ENCODE results near the gene SMCR8. TPM values are rescaled to one million over a fixed set of nuclear protein-coding genes. Genes with fewer than 3 reads are reported as not detected.

SMCR8 gene
- total and polyA plus RNA-seq, 2 of the 13 experiments (the other 11 are each of a cell fraction or from before 2014, with no cell fraction given), result 7.6 to 11.8 TPM

DNA sequence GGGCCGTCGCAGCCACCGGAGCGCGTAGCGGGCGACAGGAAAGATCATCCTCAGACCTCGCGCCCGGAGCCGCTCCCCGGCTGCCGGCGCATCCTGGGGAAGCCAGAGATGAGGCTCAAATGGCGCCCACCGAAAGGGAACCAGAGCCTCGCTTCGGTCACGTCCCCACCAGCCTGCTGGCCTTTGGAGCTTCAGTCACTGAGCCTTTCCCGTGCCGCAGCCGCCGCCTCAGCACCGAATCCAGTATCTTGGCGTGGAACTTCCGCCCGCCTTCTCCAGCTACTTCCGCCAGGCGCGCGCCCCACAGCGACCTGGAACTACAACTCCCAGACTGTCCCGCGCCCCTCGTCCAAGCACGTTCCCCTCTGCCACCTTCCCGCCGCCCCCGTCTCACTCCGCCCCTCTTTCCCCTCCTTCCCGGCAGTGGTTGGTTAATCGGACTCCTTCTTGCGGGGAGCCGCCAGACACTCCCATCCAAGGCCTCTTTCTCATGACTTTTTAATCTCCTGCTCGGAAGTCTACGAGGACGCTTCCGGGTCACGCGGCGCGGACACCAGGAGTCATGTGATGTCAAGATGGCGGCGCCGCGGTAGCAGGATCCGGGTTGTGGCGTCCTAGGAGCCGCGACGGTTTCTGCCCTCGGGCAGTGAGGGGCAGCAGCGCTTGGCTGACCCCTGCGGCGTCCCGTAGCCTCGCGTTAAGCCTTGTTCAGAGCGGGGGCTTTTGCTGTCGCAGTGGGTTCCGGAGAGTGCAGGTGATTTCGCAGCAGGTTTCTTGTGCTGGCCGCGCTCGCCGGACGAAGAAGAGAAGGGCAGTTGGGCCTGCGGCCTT, at the start of gene SMCR8, which contains the start of gene TOP3A (continued):
- TF ChIP-seq, protein P1, sequence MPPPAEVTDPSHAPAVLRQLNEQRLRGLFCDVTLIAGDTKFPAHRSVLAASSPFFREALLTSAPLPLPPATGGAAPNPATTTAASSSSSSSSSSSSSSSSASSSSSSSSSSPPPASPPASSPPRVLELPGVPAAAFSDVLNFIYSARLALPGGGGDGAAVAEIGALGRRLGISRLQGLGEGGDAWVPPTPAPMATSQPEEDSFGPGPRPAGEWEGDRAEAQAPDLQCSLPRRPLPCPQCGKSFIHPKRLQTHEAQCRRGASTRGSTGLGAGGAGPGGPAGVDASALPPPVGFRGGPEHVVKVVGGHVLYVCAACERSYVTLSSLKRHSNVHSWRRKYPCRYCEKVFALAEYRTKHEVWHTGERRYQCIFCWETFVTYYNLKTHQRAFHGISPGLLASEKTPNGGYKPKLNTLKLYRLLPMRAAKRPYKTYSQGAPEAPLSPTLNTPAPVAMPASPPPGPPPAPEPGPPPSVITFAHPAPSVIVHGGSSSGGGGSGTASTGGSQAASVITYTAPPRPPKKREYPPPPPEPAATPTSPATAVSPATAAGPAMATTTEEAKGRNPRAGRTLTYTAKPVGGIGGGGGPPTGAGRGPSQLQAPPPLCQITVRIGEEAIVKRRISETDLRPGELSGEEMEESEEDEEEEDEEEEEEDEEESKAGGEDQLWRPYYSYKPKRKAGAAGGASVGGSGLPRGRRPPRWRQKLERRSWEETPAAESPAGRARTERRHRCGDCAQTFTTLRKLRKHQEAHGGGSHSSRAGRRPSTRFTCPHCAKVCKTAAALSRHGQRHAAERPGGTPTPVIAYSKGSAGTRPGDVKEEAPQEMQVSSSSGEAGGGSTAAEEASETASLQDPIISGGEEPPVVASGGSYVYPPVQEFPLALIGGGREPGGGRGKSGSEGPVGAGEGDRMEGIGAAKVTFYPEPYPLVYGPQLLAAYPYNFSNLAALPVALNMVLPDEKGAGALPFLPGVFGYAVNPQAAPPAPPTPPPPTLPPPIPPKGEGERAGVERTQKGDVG (CRISPR knock-in tag; IDR thresholded peaks at IDR 0.05; ENCODE audit: borderline replicate concordance), result no peak
- no peak; the same call in 1 of the 2 replicates for TF ChIP-seq IRX3 (CRISPR knock-in tag; IDR thresholded peaks at IDR 0.05; ENCODE audit: borderline replicate concordance, low read depth)
- TF ChIP-seq ZNF441 (CRISPR knock-in tag; IDR thresholded peaks at IDR 0.05; ENCODE audit: borderline replicate concordance), result peak; percentile 54; the same call in 1 of the 2 replicates
- TF ChIP-seq NR2F1 (CRISPR knock-in tag; IDR thresholded peaks at IDR 0.05), result no peak
- TF ChIP-seq TAF15 (IDR thresholded peaks at IDR 0.05; ENCODE audit: low read depth, low read length, poor library complexity, severe bottlenecking), result peak; percentile 75
- 0 out of 2 replicates have a peak, but pooled peaks have one; percentile 18 for TF ChIP-seq ETV5 (CRISPR knock-in tag; IDR thresholded peaks at IDR 0.05; ENCODE audit: borderline replicate concordance)
- no peak; the same call in 1 of the 2 replicates for TF ChIP-seq ZNF136 (CRISPR knock-in tag; IDR thresholded peaks at IDR 0.05; ENCODE audit: low read depth)
- peak; percentile 91 for TF ChIP-seq SAP130 (CRISPR knock-in tag; IDR thresholded peaks at IDR 0.05; ENCODE audit: low read depth)
- TF ChIP-seq, protein P2, sequence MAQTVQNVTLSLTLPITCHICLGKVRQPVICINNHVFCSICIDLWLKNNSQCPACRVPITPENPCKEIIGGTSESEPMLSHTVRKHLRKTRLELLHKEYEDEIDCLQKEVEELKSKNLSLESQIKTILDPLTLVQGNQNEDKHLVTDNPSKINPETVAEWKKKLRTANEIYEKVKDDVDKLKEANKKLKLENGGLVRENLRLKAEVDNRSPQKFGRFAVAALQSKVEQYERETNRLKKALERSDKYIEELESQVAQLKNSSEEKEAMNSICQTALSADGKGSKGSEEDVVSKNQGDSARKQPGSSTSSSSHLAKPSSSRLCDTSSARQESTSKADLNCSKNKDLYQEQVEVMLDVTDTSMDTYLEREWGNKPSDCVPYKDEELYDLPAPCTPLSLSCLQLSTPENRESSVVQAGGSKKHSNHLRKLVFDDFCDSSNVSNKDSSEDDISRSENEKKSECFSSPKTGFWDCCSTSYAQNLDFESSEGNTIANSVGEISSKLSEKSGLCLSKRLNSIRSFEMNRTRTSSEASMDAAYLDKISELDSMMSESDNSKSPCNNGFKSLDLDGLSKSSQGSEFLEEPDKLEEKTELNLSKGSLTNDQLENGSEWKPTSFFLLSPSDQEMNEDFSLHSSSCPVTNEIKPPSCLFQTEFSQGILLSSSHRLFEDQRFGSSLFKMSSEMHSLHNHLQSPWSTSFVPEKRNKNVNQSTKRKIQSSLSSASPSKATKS (CRISPR knock-in tag; IDR thresholded peaks at IDR 0.05), result no peak
- peak; percentile 93 for TF ChIP-seq KDM5B (CRISPR knock-in tag; IDR thresholded peaks at IDR 0.05; ENCODE audit: borderline replicate concordance)
- peak; percentile 97 for TF ChIP-seq RAD51 (IDR thresholded peaks at IDR 0.05; ENCODE audit: borderline replicate concordance)
- no peak for TF ChIP-seq XRCC5 (optimal IDR thresholded peaks at IDR 0.05; ENCODE audit: low read length)
- TF ChIP-seq ZNF747 (CRISPR knock-in tag; IDR thresholded peaks at IDR 0.05; ENCODE audit: borderline replicate concordance), result peak; percentile 64; the same call in 1 of the 2 replicates
- TF ChIP-seq, protein P3, sequence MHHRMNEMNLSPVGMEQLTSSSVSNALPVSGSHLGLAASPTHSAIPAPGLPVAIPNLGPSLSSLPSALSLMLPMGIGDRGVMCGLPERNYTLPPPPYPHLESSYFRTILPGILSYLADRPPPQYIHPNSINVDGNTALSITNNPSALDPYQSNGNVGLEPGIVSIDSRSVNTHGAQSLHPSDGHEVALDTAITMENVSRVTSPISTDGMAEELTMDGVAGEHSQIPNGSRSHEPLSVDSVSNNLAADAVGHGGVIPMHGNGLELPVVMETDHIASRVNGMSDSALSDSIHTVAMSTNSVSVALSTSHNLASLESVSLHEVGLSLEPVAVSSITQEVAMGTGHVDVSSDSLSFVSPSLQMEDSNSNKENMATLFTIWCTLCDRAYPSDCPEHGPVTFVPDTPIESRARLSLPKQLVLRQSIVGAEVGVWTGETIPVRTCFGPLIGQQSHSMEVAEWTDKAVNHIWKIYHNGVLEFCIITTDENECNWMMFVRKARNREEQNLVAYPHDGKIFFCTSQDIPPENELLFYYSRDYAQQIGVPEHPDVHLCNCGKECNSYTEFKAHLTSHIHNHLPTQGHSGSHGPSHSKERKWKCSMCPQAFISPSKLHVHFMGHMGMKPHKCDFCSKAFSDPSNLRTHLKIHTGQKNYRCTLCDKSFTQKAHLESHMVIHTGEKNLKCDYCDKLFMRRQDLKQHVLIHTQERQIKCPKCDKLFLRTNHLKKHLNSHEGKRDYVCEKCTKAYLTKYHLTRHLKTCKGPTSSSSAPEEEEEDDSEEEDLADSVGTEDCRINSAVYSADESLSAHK (CRISPR knock-in tag; IDR thresholded peaks at IDR 0.05; ENCODE audit: borderline replicate concordance), result no peak
- TF ChIP-seq, protein P4, sequence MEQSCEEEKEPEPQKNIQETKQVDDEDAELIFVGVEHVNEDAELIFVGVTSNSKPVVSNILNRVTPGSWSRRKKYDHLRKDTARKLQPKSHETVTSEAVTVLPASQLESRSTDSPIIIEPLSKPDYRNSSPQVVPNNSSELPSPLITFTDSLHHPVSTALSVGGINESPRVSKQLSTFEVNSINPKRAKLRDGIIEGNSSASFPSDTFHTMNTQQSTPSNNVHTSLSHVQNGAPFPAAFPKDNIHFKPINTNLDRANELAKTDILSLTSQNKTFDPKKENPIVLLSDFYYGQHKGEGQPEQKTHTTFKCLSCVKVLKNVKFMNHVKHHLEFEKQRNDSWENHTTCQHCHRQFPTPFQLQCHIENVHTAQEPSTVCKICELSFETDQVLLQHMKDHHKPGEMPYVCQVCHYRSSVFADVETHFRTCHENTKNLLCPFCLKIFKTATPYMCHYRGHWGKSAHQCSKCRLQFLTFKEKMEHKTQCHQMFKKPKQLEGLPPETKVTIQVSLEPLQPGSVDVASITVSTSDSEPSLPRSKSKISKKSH (CRISPR knock-in tag; IDR thresholded peaks at IDR 0.05; ENCODE audit: borderline replicate concordance), result 0 out of 2 replicates have a peak, but pooled peaks have one; percentile 24
- TF ChIP-seq CCDC6 (CRISPR knock-in tag; IDR thresholded peaks at IDR 0.05), result peak; percentile 93
- peak; percentile 25; the same call in 1 of the 2 replicates for TF ChIP-seq MED1 (CRISPR knock-in tag; IDR thresholded peaks at IDR 0.05)
- no peak for TF ChIP-seq CHD2 (IDR thresholded peaks at IDR 0.05; ENCODE audit: low read depth, low read length)
